ENCODE measurements around the gene PSMD2.

GRCh38 chr3:184341925-184342324, 42.9 kb downstream of the PSMD2 start:
- no peak for TF ChIP-seq CTCF (IDR thresholded peaks at IDR 0.05; ENCODE audit: low read depth, low read length)
- no peak for TF ChIP-seq EZH2phosphoT487 (IDR thresholded peaks at IDR 0.05; ENCODE audit: low read depth)
